GM18858 (cell line): Measurements from ENCODE around the gene ZSCAN32.

Source experiments
- ATAC-seq: cut with Tn5 transposase; IDR thresholded peaks from one replicate; pipeline ENCODE4 v1.9.1; 2021; ENCODE audit not compliant: unreplicated experiment

Gene ZSCAN32

DNA sequence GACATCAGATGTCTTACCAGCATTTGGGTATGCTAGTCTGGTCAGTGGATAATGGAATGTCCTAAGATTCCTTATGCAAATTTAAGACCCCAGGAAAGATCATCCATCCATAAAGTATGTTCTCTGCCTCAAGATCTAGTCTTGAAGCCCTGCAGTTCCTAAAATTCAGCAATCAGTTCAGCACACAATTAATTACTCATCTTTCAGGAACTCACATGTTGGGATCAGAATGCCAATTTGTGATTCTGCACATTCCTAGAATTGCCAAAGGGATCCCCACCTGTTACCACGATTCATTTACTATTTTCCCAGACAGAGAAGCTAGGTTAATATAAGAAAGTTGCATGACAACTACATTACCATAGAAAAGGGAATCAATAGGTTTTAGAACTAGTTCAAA is 41.9 kb downstream of the ZSCAN32 start:
- no peak for ATAC-seq

DNA sequence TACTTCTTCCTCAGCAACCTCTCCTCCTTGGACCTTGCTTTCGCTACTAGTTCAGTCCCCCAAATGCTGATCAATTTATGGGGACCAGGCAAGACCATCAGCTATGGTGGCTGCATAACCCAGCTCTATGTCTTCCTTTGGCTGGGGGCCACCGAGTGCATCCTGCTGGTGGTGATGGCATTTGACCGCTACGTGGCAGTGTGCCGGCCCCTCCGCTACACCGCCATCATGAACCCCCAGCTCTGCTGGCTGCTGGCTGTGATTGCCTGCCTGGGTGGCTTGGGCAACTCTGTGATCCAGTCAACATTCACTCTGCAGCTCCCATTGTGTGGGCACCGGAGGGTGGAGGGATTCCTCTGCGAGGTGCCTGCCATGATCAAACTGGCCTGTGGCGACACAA is 44.7 kb downstream of the ZSCAN32 start:
- ATAC-seq, result no peak

DNA sequence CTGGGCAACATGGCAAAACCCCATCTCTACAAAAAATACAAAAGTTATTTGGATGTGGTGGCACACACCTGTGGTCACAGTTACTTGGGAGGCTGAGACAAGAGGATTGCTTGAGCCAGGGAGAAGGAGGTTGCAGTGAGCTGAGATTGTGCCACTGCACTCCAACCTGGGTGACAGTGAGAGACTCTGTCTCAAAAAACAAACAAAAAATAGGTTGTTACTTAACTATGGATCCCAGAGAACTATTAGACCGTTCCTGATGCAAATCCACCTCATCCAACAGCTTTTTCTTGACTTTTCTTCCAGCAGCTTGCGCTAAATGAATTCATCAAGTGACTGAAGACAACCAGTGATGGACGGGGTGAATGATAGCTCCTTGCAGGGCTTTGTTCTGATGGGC is 45.2 kb downstream of the ZSCAN32 start, which contains the start of gene OR2C1:
Gene OR2C1 (plus strand): TSS at position 301 of the 400 bp plus-strand sequence. CDS start 52 bp downstream, at position 353.
- no peak for ATAC-seq

DNA sequence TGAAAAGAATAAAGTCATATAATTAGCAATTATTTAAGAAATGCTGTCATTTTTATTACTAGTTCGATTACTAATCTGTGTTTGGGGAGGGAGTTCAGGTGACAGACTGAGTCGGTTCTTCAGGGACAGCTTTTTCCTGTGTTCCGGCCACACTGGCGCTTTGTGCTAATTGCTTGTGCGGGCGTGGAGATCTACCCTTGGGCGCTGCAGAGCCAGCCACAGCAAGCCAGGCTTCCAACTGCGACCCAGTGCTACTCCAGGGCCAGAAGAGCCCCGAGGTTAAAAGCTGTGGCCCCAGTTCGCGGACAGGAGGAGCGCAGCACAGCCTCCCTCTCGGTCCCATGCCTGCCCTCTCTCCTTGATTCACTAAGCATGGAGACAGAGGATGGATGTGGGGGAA is 51.6 kb downstream of the ZSCAN32 start:
- ATAC-seq, result no peak

DNA sequence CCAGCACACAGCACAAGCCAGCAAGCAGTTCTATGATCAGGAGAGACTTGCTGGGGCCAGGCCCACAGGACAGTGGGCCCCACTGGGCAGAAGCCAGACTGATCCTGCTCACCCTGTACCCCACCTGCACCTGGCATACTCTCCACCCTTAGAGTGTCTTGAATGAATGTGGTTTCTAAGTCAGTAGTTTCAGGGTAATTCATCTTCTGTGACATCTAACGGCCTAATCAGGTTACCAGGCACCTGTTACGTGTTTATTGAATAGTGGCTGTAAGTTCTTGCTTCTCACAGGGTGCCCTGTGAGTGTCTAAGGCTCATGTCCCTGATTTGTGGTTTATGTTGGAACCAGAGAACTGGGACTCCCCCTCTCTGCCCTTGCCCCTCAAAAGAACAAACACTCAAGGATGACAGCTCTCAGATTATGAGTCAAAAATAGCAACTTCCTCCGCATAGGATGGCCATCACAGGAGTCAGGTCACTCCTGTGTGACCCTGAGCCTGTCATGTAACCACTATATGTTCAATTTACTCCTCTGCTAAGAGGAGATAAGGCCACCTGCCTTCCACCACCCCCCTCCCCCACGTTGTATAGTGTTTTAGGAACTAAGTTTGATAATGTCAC is 52.1 kb downstream of the ZSCAN32 start:
- ATAC-seq, result no peak

DNA sequence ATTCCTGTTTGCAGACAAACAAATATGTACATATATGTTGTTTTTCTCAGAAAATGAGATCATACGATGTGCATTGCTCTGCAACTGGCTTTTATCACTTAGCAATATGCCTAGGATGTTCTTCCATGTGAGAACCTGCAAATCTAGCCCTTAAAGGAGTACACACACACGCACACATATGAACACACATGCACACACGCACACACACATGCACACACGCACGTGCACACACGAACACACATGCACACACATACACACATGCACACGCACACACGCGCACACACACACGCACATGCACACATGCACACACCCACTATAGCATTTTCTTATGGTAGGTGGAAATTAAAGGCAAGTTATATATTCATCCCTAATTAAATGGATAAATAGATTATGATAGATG is 53.2 kb downstream of the ZSCAN32 start:
- no peak for ATAC-seq

DNA sequence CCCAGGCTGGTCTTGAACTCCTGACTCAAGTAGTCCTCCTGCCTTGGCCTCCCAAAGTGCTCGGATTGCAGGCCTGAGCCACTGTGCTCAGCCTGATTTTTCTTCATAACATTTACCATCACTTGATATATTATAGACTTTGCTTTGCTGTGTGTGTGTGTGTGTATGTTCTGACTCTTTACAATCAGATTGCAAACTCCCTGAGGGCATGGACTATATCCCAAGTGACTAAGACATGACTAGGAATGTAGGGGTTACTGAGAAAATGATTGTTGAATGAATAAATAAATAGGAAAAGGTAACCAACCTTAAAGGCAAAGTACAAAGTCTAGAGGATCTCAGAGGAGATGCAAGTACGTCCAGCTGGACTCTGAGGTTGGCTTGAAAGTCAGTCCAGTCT is 54.8 kb downstream of the ZSCAN32 start:
- no peak for ATAC-seq
